WTC11 (cell line): ENCODE results near the gene SHANK1.

Experiments used
- JUN ChIP-seq: sonication (generic); formaldehyde crosslinking; IDR thresholded peaks from 2 replicates; pipeline ENCODE4 v1.8.0; 2023; ENCODE audit warnings: mild to moderate bottlenecking, missing genetic modification reagents
- NR3C1 ChIP-seq: sonication (generic); formaldehyde crosslinking; conservative IDR thresholded peaks from 2 replicates; pipeline ENCODE4 v1.8.1; 2023; ENCODE audit warnings: low read depth, mild to moderate bottlenecking, missing genetic modification reagents
- TF ChIP-seq, protein P1 (sequence below): sonication (generic); formaldehyde crosslinking; IDR thresholded peaks from 2 replicates; pipeline ENCODE4 v1.8.1; 2023; ENCODE audit warnings: mild to moderate bottlenecking, missing genetic modification reagents
- TF ChIP-seq, protein P2 (sequence below): fragments of 200-600 bp; IDR thresholded peaks from 2 replicates; pipeline ENCODE4 v1.8.0; 2022; ENCODE audit warnings: antibody characterized with exemption
- TF ChIP-seq, protein P3 (sequence below): sonication (generic); formaldehyde crosslinking; IDR thresholded peaks from 2 replicates; pipeline ENCODE4 v1.8.1; 2023; ENCODE audit warnings: mild to moderate bottlenecking, missing genetic modification reagents
- TF ChIP-seq, protein P4 (sequence below): sonication (generic); formaldehyde crosslinking; IDR thresholded peaks from 2 replicates; pipeline ENCODE4 v1.8.0; 2022; ENCODE audit warnings: mild to moderate bottlenecking, missing genetic modification reagents

GRCh38 chr19:50640368-50640767, 79.2 kb downstream of the SHANK1 start:
- TF ChIP-seq, protein P1, sequence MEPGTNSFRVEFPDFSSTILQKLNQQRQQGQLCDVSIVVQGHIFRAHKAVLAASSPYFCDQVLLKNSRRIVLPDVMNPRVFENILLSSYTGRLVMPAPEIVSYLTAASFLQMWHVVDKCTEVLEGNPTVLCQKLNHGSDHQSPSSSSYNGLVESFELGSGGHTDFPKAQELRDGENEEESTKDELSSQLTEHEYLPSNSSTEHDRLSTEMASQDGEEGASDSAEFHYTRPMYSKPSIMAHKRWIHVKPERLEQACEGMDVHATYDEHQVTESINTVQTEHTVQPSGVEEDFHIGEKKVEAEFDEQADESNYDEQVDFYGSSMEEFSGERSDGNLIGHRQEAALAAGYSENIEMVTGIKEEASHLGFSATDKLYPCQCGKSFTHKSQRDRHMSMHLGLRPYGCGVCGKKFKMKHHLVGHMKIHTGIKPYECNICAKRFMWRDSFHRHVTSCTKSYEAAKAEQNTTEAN (CRISPR knock-in tag) = no peak
- no peak for TF ChIP-seq JUN
- TF ChIP-seq, protein P2, sequence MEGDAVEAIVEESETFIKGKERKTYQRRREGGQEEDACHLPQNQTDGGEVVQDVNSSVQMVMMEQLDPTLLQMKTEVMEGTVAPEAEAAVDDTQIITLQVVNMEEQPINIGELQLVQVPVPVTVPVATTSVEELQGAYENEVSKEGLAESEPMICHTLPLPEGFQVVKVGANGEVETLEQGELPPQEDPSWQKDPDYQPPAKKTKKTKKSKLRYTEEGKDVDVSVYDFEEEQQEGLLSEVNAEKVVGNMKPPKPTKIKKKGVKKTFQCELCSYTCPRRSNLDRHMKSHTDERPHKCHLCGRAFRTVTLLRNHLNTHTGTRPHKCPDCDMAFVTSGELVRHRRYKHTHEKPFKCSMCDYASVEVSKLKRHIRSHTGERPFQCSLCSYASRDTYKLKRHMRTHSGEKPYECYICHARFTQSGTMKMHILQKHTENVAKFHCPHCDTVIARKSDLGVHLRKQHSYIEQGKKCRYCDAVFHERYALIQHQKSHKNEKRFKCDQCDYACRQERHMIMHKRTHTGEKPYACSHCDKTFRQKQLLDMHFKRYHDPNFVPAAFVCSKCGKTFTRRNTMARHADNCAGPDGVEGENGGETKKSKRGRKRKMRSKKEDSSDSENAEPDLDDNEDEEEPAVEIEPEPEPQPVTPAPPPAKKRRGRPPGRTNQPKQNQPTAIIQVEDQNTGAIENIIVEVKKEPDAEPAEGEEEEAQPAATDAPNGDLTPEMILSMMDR = no peak
- TF ChIP-seq NR3C1 = no peak
- TF ChIP-seq, protein P3, sequence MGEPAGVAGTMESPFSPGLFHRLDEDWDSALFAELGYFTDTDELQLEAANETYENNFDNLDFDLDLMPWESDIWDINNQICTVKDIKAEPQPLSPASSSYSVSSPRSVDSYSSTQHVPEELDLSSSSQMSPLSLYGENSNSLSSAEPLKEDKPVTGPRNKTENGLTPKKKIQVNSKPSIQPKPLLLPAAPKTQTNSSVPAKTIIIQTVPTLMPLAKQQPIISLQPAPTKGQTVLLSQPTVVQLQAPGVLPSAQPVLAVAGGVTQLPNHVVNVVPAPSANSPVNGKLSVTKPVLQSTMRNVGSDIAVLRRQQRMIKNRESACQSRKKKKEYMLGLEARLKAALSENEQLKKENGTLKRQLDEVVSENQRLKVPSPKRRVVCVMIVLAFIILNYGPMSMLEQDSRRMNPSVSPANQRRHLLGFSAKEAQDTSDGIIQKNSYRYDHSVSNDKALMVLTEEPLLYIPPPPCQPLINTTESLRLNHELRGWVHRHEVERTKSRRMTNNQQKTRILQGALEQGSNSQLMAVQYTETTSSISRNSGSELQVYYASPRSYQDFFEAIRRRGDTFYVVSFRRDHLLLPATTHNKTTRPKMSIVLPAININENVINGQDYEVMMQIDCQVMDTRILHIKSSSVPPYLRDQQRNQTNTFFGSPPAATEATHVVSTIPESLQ = no peak
- TF ChIP-seq, protein P4, sequence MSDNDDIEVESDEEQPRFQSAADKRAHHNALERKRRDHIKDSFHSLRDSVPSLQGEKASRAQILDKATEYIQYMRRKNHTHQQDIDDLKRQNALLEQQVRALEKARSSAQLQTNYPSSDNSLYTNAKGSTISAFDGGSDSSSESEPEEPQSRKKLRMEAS (CRISPR knock-in tag) = no peak
